Dermis microvascular lymphatic vessel endothelial cell (primary cell): ENCODE measurements around the gene ADK. TPM values are rescaled to one million over a fixed set of nuclear protein-coding genes. Genes with fewer than 3 reads are reported as not detected.

Experiments used
- DNase-seq, 2 donors: peaks; one replicate each; pipeline versions ENCODE4 v3.0.0 to v3.0.0-alpha.2; 2010; ENCODE audit warnings: low read depth in 2 of 2
- total RNA-seq: library from RNA; depleted of rRNA; stranded (reverse); fragments of >200 nt; gene quantifications from 2 replicates; pipeline ENCODE4 v1.2.1, GENCODE V29; 2014

The ADK gene
- total RNA-seq, 1 donor from 2014 or later, result 19.0 TPM

DNA sequence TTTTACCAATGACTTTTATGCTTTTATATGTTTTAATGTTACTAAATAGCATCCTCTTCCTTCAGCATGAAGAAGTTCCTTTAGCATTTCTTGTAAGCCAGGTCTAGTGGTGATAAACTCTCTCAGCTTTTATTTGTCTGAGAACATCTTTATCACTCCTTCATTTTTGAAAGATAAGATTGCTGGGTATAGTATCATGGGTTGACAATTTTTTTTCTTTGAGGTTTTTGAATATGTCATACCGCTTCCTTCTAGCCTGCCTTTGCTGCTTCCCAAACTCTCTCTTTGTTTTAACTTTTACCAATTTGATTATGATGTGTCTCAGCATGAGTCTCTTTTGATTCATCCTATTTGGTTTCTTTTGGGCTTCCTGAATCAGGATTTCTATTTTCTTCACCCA, 567.2 kb downstream of the ADK start:
- DNase-seq, result no peak

DNA sequence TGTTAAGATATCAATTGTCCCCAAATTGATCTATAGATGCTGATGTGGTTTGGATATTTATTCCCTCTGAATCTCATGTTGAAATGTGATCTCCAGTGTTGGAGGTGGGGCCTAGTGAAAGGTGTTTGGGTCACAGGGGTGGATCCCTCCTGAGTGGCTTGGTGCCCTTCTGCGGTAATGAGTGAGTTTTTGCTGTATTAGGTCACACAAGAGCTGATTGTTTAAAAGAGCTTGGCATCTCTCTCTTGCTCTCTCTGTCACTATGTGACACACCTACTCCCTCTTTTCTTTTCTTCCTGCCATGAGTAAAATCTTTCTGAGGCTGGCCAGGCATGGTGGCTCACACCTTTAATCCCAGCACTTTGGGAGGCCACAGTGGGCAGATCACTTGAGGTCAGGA, 577.2 kb downstream of the ADK start:
- DNase-seq, result no peak

DNA sequence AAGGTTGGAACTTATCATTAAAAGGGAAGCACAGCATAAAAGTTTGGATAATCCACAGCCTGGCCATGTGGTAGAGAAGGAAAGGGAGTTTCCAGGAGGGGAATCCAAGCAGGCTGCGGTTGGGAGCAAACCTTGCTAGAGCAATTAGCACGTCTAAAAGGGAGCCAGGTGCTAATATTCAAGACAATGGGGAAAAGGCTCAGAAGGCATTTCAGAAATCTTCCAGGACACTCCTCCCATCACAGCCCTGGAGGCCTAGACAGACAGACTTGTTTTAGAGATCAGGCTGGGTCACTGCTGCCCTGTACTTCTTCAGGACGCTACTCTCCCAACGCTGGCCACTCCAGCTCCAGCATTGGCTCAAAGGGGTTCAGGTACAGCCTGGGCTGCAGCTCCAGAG, 579.2 kb downstream of the ADK start:
- DNase-seq, result no peak

DNA sequence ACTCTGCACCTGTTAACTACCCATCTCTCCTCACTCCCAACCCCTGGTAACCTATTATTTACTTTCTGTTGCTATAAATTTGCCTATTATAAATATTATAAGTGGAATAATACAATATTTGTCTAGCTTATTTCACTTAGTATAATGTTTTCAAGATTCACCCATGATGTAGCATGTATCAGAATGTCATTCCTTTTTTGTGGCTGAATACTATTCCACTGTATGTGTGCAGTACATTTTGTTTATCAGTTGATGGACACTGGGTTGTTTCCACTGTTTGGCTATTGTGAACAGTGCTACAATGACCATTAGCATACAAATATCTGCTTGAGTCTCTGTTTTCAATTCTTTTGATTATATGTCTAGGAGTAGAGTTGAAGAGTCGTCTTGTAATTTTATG, 582.6 kb downstream of the ADK start:
- no peak for DNase-seq

DNA sequence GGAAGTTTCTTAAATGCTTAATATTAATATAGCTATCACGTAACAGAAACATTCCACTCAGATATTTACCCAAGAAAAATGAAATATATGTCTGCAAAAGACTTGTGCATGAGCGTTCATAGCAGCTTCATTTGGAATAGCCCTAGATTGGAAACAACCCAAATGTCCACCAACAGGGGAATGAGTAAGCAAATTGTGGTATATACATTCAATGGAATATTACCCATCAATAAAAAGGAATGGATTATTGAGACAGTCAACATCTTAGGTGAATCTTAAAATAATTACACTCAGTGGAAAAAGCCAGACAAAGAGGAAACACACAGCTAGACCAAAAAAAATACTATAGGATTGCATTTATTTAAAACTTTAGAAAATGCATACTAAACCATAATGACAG, 585.0 kb downstream of the ADK start:
- no peak for DNase-seq

DNA sequence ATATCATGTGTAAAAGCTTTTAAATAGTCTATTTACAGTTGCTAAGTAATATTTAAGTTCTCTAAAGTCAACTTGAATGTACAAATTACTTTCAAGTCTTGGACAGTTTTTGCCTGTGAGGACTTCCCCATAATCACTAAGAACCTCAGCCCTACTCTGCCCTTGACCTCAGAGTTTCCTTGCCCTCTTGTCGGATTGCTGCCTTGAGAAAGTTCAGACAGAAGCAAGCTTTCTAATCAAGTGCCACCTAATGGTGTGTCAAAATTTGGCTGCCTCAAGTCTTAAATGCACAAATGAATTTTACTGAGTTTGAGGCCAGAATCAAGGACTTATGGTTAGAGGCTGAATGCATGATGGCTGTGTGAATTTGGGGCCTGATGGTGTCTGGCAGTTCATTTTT, 587.0 kb downstream of the ADK start:
- DNase-seq, result no peak

DNA sequence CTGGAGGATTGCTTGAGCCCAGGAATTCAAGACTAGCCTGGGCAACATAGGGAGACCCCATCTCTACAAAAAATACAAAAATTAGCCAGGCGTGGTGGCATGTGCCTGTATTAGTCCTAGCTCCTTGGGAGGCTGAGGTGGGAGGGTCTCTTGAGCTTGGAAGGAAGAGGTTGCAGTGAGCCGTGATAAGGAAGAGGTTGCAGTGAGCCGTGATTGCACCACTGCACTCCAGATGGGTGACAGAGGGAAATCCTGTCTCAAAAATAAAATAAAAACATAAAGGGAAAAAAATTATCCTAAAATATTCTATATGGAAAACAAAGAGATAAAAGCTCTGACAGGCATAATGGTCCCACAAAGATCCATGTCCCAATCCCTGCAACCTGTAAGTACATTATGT, 587.5 kb downstream of the ADK start:
- no peak for DNase-seq

DNA sequence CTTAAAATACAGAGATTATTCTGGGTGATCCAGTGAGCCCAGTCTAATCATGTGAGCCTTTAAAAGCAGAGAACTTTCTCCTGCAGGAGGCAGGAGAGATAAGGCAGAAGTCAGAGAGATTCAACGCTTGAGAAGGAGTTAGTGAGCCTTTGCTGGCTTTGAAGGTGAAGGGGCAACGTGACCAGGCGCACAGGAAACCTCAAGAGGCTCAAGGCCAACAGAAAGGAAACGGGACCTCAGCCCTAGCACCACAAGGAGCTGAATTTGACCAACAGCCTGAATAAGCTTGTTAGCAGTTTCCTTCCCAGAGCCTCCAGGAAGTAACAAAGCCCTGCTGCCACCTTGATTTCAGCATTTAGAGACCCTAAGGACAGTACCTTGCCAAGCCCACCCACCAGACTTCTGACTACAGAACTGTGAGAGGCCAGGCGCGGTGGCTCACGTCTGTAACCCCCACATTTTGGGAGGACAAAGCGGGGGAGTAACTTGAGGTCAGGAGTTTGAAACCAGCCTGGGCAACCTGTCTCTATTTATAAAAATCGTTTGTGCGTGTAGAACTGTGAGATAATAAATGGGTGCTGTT, 588.1 kb downstream of the ADK start:
- peak in 1 of 2 donors; percentile 49 for DNase-seq

DNA sequence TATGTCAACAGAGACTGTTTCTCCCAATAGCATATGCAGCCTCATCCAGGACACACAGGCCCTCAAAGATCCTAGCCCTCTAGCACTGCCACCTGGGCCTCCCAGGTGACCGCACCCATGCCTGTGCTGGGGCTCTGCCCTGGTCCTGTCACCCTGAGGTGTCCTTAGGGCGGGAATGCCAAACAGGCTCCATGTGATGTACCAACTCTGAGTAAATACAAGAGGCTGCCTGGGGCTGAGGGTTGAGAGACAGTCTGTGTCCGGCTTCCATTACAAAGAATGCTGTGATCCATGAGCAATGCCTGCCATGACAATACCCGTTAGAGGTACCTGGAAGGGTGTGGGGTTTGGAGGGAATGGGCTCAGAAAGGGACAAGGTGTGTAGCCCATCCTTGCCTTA, 592.4 kb downstream of the ADK start:
- DNase-seq, result no peak

DNA sequence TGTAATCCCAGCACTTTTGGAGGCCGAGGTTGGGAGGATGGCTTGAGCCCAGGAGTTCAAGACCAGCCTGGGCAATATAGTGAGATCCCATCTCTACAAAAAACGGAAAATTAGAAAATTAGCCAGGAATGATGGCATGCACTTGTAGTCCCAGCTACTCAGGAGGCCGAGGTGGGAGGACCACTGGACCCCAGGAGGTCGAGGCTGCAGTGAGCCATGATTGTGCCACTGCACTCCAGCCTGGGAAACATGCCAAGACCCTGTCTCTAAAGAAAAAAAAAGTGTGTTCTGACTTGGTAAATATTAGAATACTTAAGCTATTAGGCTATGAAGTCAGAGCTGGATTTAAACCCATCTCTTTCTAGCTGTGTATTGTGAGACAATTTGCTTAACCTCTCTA, 594.4 kb downstream of the ADK start:
- no peak for DNase-seq

DNA sequence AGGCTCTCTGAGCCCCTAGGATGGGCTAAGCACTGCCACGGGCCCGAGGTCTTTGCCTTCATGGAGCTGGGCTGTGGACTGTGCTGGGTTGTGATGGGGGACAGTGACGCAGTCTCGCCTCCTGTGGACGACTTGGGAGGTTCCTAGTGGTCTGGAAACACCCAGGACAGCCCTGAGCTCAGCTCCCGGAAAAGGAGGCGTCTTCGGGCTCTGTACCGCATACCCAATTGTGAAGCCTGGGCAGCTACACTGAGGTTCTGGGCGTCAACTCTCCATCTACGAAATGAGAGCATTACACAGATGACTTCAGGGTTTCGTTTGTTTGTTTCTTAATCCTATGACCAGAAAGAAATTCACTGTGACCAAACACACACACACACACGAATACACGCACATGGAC, 595.8 kb downstream of the ADK start:
- DNase-seq, result no peak

DNA sequence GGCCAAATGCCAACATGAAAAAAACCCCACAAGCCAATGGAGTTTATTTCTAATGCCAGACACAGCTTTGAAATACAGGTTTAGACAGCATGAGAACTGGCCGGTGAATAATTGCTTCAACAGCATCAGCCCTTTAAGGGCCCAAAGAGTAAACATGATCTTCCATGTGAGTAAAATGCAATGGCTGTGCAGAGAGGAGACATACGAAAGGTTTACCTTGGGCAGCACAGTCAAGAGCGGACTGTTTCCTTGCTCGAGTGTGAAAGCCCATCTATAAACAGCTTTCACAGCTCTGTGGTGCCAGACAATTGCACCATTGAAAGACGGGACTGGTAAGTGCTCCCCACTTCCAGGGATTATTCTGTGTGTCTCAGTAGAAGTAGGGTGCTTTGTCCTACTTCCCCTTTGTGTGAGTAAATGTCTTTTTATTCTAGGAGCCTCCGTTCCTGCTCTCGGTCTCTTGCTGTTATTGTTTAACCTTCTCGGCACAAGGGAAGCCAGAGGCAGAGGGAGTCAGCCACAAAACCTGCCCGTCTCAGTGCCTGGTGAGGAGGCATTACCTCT, 597.5 kb downstream of the ADK start:
- DNase-seq, result no peak

DNA sequence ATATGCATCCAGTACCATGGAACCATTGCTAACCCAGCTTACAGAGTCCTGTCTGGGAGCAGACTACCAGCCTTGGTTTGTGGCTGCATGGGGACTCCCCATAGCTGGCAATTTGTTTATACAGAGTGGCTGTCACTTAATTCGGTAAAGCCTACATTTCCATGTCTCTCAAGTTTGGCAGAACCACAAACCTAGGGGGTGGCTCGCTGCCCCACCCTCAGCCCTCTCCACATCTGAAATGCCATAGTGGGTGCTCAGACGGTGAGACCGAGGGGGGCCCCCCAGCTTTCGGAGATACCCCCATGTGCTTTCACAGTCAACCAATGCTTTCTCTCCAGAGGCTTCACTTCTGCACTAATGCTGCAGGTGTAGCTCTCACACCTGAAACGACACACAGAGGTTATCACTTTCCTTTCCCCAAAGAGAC, 599.8 kb downstream of the ADK start:
- no peak for DNase-seq

DNA sequence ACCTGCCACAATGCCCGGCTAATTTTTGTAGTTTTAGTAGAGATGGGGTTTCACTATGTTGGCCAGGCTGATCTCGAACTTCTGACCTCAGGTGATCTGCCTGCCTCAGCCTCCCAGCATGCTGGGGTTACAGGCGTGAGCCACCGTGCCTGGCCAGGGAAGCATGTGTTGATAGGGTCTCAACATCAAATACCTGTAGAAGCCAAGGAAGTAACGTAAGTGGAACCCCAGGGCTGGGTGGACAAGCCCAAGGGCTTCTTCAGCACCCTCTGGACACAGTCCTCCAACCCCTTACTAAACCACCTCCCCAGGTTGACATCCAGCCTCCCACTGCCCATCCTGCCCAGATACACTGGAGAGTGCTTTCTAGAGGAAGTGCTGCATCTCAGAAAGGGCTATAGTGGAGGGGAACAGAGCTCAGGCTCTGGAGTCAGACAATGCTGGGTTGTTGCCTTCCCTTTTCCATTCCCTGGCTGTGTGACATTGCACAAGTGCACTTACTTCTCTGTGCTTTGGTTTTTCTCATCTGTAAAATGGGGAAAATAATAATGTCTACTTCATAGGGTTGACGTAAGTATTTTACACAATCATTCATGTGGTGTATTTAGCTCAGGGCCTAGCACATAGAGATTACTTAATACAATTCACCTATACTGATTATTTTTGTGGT, 601.5 kb downstream of the ADK start:
- DNase-seq, result no peak

DNA sequence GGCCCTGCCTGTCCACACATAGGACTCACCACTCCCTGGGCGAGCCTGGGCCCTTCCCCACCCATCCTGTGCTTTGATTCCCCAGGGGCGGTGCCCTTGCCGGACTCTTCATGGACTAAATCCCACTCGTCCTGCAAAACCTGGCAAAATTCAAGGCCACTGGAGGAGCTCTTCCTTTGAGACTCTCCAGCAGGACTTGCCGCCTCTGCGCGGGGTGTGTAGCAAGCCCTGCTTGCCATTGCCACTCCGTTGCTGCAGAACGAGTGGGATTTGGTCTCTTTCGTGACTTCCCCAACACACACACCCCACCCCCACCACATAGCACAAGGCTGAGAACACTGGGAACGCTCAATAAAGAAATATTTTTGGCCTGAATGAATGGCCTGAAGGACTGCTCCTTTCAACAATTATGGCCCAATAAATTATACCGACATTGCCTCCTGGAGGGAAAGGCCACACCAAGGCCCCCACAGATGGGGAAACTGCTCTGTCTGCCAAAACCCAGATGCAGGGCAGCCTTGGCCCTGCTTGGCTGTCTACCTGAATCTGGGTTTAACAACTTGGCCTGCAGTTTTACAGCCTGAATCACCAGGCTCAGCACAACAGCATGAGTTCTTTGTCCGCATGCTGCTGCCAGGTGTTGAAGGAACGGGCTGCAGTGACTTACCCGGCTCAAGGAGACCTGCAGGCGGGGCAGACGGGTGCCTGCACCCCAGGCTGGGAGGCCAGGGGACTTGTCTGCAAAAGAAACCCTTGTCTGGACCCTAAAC, 602.6 kb downstream of the ADK start:
- no peak for DNase-seq

DNA sequence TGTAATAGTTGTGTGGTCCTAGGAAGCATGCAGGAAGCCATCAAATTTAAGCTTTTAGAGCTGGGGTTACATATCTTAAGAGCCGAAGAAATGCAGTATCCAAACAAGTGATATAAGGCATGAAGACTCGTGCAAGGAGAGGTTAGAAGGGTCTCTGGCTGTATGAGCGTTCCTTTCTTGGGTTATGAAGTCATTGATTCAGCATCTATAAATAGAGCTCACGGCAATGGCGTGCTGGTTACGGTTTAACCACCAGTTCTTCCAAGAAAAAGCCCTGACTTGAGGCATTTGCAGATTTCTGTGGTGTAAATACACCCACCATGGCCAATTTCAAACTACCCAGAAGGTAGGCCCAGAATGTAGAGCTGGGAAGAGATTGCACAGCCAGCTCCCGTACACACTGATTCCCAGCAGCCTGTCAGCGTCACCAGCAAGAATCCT, 603.4 kb downstream of the ADK start:
- no peak for DNase-seq

DNA sequence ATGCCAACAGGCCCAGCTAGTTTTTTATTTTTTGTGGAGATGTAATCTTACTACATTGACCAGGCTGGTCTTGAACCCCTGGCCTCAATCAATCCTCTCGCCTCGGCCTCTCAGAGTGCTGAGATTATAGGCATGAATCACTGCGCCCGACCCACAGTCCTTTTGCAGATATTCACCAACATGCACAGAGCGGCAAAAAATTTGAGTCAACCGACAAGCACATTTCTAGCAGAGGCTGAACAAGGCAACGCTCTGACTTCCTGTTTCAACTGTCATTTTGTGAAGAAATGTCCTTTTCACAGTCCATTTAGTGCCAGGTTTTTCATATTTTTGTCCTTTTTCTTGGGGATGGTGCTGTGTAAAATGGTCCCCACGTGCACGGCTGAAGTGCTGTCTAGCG, 604.3 kb downstream of the ADK start:
- no peak for DNase-seq

Other genes starting within 250 kb of the ADK start
- gene PLAU, start 240.1 kb upstream of the ADK start, total RNA-seq, result 7.0 and 11.8 TPM in 2 replicates
- gene VCL, start 153.1 kb upstream of the ADK start, total RNA-seq, result 58.5 and 71.2 TPM in 2 replicates
- gene AP3M1, start 393 bp upstream of the ADK start, total RNA-seq, result 29.3 and 31.7 TPM in 2 replicates